Stimulated activated CD8-positive, alpha-beta memory T cell treated with anti-CD3 and anti-CD28 coated beads, Interleukin-7, amount 100 ng/mL, for 1 hour (primary cell): ENCODE results near the gene NPY2R.

Source experiments
- DNase-seq, 2 donors: peaks; one replicate each; pipeline ENCODE4 v3.0.0-alpha.2; 2020; ENCODE audit warnings: low read depth in 2 of 2

Gene NPY2R, protein sequence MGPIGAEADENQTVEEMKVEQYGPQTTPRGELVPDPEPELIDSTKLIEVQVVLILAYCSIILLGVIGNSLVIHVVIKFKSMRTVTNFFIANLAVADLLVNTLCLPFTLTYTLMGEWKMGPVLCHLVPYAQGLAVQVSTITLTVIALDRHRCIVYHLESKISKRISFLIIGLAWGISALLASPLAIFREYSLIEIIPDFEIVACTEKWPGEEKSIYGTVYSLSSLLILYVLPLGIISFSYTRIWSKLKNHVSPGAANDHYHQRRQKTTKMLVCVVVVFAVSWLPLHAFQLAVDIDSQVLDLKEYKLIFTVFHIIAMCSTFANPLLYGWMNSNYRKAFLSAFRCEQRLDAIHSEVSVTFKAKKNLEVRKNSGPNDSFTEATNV

DNA sequence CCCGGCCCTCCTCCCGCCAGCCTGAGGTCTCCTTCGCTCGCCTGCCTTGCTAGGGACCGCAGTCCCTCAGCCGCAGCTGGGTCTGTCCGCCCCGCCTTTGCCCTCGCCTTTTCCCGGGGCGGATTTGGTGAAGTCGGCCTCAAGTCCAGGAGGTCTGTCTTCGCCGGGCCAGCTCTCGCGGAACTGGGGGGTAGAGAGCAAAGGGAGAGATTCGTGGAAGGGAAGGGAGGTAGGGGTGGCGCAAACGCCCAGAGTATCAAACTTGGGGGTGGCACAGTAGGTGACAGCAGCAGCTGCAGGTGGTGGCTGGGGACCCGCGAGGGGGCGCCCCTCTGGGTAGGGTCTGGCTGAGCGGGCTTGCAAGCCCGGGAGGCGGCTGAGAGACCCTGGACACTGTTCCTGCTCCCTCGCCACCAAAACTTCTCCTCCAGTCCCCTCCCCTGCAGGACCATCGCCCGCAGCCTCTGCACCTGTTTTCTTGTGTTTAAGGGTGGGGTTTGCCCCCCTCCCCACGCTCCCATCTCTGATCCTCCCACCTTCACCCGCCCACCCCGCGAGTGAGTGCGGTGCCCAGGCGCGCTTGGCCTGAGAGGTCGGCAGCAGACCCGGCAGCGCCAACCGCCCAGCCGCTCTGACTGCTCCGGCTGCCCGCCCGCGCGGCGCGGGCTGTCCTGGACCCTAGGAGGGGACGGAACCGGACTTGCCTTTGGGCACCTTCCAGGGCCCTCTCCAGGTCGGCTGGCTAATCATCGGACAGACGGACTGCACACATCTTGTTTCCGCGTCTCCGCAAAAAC lies at the start of gene NPY2R:
TSS of gene NPY2R (plus strand) at position 379 of the 797 bp plus-strand sequence. CDS start 5,304 bp downstream, outside the sequence.
- DNase-seq: no peak

DNA sequence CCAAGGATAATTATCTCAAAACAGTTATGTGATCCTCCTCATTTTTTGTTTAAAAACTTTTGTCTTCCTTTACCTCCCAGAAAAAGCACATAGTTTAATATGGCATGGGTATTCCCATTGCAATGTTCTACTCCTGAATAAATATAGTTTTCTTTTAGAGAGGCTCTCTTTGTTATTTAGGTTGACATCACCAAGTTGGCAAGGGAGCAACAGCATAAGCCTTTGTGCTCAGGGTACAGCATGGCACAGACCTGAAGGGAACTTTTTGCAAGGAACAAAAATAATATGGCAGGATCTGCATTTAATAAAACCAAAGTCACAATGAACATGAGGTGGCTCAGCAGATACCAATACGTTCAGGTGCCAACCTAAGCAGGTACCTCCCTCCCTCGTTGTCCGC lies 47.1 kb upstream of the NPY2R start:
- no peak for DNase-seq

DNA sequence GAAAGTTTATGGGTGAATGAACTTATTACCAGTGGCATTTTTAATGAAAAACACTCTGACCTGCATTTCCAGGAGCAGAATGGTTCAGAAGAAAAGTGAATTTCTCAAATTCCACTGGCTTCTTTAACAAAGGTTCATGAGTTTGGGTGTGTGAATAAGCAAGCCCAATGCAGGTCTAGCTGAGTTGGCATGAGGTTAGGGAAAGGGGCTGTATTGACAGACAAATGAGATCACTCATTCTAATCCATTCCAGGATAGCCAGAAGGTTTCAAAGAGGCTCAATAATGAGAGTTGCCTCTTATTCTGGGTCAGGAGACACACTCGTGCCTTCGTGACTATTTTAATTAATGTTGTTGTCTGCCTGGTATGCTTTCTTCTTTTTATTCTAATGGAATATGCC lies 43.7 kb upstream of the NPY2R start:
- no peak for DNase-seq

DNA sequence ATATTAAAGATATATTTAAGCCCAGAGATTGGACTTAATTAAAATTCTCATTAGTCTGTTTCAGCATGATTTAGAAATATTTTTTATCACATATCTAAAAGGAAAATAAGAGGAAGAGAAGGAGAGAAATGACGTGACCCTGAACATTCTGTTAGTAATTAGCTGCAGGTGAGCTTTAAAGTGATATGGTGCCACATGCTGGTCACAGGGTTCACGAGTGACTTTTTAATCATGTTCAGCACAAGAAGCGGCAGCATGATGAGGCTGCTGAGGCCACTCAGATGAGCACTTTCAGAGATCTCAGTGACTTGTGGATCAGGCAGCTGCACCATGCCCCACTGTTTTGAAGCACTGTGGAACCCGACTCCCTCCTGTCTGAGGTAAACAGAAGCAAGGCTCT lies 37.9 kb upstream of the NPY2R start:
- no peak for DNase-seq

DNA sequence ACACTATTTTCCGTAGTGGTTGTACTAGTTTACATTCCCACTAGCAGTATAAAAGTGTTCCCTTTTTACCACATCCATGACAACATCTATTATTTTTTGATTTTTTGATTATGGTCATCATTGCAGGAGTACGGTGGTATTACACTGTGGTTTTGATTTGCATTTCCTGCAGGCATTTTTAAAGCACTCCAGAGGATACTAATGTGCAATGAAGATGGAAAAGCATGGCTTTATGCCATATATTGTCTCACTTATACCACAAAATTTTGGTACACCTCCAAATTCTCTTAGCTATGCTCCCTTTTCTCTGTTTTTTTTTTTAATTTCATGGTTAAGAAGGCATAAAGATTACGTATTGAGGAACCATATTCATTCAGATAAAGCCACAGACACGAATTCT lies 35.1 kb upstream of the NPY2R start:
- no peak for DNase-seq

DNA sequence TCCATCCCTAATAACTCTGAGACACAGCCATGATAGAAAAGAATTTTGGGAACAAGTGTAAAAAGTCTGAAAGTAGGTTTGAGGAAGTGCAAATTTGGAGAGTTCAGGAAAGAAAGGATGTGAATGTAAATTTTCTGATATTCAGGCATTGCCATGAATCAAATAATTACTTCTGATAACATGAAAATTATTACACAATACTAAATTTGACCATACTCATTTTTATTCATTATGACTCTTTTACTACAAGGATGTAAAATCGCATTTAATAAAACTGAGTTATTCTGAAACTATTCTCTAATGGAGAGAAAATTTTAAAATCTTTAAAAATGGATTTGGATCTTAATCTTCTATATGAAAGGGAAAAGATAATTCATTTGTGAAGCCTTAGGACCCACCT lies 33.8 kb upstream of the NPY2R start:
- DNase-seq: no peak

DNA sequence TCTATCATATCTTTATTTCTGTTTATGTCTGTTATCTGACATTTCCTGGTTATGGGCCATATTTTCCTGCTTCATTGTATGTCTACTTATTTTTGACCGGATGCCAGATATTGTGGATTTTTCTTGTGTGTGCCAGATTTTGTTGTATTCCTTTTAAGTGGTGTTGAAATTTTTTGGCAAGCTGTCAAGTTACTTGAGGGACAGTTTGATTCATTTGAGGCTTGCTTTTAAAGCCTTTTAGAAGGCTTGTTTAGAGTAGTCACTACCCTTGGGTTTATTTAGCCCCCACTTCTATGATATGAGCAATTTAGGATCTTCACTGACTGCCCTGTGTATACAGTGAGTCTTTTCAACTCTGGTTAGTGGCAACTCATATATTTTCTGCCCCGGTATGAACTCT lies 29.2 kb upstream of the NPY2R start:
- no peak for DNase-seq

DNA sequence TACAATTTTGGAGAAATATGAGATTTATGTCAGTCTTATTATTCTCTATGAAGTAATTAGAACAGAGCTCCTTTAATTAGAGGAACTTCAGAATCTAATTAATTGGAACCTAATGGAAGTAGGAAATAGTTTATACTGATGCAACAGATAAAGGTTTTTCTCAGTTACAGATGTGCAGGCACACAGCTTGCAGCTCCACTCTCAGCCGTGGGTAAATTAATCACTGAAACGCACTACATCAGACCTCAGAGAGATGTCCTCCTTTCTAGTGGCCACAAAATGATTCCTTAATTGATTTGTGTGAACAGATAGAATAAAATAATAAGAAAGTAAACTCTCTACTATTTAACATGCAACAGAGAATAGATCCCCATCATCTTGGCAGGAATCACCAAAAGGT lies 21.5 kb upstream of the NPY2R start:
- no peak for DNase-seq

DNA sequence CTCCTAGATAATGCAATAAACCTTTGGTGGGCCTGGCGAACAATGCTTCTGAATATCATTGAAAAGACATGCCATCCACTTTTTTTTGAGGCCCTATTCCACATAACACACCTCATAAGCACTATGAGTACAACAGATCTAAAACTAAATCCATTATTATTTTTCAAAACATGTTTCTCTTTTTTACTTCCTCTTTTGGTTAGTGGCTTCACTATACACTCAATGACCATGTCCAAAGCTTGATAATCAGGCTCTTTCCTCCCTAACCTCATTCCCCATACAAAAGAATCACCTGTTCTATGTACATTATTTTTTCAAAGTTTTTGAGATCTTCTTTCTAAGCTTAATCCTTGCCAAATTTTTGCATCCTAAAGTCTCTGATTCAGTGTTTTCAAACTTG lies 20.4 kb upstream of the NPY2R start:
- no peak for DNase-seq

DNA sequence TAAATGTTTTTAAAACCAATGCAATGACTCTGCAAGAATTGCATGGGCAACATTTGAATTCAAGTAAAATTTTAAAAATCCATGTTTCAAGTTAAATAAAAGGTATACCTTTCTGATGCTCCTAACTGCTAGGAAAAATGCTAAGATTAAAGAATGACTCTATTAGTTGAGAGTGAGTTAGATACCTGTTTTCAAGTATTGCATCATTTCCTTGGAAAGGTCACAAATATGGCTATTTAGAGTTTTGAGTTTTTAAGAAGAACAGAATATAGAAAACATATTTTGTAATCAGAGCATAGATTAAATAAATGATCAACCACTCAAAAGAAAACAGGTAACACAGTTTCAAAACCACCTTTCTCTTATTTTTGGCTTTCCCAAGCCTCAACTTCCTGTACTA lies 18.3 kb upstream of the NPY2R start:
- no peak for DNase-seq

DNA sequence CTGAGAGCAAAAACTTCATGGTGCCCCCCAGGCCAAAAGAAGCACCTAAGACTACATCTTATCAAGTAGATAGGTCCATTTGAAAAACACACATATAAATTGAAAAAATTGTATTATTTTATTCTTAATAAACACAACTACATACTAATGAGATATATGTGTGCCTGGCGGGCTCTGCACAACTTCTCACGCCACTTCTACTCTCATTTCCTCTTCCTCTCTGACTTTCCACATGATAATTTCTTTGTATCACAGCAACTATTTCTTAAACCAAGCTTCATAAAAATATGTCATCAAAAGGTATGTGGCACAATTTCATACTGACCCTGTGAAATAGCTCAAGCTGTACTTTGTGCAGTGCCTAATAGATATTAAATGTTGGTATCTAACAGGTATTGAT lies 10.7 kb upstream of the NPY2R start:
- no peak for DNase-seq

DNA sequence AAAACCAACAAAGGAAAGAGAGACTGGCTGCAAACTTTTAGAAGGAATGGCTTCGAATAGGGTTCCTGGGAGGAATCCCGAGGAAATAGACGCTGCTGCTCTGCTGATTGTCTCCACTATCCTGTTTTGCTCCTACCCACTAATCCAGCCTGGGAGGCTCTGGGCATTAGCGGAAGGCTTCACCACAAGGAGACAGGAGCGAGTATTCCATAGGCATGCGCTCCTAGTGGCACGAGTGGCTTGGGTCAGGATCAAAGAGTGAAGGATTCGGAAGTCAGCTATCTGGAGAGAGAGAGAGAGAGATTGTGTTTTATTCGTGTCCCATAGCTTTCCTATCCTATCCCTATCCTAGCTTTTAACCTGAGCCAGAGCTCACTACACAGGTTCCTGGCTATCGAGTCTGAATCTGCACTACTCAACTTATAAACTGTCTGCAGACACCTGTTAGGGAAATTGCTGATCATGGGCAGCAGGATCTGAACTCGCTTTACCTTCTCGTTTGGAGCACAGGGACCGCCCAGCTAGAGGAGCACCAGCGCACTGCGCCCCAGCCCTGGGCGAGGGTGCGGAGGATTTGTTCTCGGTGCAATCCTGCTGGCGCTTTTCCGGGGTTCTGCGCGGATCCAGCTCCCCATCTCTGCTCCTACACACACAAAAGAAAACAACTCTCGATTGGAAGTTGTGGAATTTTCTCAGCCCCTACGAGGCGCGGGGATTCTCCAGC lies 740 bp upstream of the NPY2R start:
- DNase-seq: no peak

DNA sequence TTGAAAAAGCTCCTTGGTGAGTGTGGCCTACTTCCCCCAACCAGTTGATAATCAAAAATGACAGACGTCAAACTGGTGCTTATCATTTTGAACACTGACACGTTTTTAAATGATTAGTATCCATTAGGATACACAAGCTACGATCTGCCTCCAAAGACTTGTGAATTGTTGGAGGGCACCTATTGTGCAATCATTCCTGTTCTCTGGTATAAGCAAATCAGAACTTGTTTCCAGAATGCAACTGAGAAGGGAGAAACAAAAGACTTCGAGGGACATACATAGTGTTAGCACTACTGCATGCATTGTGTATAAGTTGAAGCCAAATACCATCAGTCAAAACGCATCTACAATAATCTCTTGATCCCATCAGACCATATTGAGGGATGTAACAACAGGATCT lies 11.6 kb downstream of the NPY2R start:
- no peak for DNase-seq

DNA sequence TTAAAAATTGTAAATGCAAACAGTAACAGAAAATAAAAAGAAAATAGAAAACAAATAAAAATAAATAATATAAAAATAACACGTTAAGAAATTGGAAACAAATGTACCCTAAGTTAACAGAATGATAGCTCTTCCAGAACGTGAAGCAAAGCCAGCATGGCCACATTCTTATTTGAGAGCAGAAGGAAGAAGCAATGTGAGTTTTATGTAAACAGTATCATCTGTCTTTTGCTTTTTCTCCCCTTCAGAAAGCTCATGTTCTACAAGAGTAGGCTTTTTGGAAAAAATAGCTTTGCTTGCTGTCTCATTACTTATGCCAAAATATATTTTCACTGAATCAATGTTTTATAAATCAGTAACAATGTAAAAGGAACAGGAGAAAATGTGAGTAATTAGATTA lies 18.7 kb downstream of the NPY2R start:
- no peak for DNase-seq

DNA sequence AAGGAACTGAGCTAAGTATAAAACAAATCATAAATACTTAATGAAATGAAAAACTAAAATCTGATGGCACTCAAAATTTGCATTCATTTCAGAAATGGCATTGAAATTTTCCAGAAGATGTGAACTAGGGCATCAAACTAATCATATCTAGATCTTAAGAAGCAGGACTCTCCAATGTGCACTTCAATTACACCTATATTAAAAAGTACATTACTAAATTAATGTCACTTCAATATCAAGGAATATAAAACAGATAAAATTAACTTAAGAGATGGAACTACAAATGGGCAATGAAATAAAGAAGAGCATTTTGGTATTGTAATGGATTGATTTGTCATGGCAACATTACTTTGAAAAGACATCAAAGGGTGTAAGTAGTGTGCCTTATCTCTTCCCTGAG lies 20.3 kb downstream of the NPY2R start:
- no peak for DNase-seq

DNA sequence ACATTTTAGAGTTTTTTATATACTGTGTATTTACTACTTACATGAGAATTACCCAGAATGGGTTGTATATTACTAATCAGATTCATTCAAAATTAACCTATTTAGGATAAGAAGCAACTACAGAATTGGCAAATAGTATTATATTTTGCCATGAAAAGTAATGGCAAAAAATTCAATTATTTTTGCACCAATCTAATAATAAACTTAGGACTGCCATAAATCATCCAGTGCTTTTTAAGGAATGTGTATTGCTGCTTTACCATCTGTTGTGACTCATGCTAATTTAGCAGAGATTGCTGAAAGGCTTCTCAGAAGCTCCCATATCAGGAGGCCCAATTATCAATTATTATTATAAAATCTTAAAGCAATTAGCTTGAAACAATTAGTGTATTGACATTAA lies 24.0 kb downstream of the NPY2R start:
- no peak for DNase-seq

DNA sequence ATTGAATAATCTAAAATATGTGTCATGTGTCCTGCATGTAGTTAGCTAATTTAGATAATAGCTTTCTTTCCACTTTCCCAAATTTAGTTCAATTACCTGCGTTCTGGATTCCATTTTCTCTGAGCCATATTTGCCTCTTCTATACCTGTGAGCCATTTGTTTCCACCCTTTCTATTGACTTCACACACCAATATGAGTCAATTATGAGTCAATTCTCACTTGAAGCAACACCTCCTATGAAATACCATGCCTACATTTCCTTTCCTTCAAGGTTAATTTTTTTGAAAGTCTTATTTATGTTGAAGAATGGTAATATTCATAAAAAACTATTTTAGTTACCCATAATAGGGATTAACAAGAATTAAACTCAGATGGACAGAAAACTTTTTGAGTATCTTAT lies 25.8 kb downstream of the NPY2R start:
- DNase-seq: no peak

DNA sequence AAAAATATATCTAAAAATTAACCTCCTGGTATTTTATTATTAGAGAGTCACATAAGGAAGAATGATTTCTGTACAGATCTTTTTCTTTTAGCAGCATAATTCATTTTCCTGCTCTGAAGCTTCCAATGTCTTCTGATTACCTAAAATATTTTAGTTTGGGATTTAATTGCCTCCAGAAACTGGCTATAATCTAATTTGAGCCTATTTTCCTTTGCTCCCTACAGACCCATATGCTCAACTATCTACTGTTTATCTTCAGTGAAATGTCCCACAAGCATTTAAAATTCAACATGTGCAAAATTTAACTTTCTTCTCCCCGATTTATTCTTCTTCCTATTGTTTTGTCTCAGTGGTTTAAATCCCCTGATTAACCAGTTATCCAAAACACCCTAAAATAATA lies 29.1 kb downstream of the NPY2R start:
- no peak for DNase-seq

DNA sequence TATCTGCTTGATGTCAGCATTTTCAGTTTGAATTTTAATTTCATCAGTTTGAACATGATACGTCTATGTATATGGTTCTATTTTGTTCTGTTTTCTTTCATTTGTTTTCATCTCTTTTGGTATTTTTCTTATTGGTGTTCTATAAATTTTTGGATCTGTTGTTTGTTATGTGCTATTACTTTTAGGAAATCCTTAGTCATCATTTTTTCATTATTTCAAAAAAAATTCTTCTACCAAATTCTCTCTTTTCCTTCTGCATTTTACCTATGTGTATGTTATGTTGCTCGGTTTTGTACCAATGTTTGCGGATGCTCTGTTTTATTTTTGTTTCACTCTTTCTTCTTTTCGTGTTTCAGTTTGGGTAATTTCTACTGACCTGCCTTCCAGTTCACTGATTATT lies 32.8 kb downstream of the NPY2R start:
- no peak for DNase-seq

DNA sequence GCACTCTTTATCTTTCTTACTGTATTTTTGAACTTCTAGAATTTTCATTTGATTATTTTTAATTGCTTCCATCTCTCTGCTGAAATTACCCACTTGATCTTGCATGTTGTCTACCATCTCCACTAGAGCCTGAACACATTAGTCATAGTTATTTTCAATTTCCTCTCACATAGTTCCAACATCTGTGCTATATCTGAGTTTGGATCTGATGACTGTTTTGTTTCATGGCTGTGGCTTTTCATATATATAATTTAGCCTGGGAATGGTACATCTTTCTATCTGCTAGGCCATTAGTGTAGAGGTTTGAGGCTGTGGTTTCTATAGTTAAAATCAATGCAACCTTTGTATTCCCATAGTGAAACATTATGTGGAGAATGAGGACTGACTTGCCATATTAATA lies 33.2 kb downstream of the NPY2R start:
- no peak for DNase-seq

DNA sequence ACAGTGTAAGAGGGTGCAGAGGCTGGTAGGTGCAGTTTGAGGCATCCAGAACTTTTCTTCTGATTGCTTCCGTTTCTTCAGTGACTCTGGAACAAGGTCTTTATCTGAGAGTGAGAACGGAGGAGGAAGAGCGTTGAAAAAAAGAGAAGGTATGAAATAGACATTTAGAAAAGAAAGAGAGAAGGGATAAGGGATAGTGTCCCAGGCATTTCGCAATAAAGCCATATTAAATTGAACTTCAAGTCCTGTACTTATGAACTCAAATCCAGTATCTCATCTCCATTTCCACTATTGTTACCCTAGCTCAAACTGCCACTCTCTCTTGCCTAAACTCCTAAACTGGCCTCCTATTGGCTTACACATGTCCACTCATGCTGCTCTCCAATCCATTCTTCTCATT lies 36.7 kb downstream of the NPY2R start:
- DNase-seq: no peak

DNA sequence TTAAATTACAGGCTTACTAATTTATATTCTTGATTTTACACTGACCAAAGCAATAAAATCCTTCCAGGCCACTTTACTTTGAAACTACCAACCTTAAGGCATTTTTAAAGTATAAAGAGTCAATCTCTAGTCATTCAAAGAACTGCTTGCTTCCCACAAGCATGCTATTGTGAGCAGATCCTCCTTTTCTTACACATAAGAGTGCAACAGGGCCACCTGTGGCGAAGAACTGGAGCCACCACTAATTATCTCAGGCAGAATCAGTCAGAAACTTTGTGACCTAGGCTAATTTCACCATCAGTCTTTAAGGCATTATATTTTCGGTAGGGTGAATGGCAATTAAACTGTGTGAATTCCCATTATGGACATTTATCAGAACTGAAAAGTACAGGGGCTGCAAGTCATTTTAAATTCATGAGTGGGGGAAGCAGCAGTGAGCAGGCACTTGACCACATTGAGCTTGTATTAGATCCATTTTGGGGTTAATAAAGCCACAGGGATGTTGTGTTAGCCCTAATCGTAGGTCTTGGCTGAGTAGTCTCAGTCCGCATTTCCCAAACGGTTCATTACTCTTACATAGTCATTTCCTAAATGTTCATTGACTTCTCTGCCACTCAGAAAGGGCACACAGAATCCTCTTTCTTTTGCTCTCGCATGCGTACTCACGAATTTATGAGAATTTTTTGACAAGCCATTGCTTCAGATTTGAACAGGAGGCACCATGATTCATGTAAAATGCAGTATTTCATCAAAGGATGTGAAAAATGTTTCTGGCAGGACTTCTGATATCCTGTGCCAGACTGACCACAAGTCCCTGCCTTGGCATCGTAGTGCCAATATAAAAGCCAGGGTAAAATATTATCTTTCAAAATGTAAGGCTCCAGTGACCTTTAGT lies 39.8 kb downstream of the NPY2R start:
- DNase-seq: no peak
